Stimulated activated naive CD8-positive, alpha-beta T cell treated with anti-CD3 and anti-CD28 coated beads, Interleukin-15, Interleukin-2, amounts not matched to agents 100 ng/mL and 50 ng/mL, for 24 hours (primary cell): ENCODE measurements around the gene OR51L1.

Experiments used
- H3K27ac Mint-ChIP-seq: one replicate; pipeline ENCODE4 v1.8.0; 2021; ENCODE audit warnings: mild to moderate bottlenecking, mixed read lengths
- H3K27me3 Mint-ChIP-seq: one replicate; pipeline ENCODE4 v1.8.0; 2021; ENCODE audit warnings: mixed read lengths
- H3K36me3 Mint-ChIP-seq: one replicate; pipeline ENCODE4 v1.8.0; 2021; ENCODE audit warnings: low read depth, mixed read lengths
- H3K4me1 Mint-ChIP-seq: one replicate; pipeline ENCODE4 v1.8.0; 2021; ENCODE audit warnings: low read depth, mixed read lengths
- H3K4me3 Mint-ChIP-seq: one replicate; pipeline ENCODE4 v1.8.0; 2021; ENCODE audit warnings: mild to moderate bottlenecking, mixed read lengths
- H3K9me3 Mint-ChIP-seq: one replicate; pipeline ENCODE4 v1.8.0; 2021; ENCODE audit warnings: mixed read lengths

OR51L1 gene

DNA sequence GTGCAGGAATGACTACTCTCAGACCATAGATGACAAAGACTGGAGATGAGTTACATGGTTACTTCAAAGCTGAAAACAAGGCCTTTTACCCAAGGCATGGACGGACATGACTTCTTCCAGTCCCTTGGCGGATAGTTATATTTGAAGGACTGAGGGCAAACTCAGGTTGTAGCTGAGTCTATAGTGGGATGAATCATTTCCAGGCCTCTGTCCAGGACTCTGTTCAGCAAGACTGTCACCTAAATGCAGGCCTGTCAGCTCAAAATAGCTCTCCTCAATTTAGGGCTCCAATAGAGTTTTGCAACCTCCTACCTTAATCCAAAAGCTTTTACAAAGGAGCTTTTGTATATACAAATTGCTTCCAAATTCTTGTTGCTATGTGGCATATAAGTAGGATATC is 27.3 kb downstream of the OR51L1 start:
- peaks cover 19% of the 10 kb centered on the region for H3K9me3 Mint-ChIP-seq

DNA sequence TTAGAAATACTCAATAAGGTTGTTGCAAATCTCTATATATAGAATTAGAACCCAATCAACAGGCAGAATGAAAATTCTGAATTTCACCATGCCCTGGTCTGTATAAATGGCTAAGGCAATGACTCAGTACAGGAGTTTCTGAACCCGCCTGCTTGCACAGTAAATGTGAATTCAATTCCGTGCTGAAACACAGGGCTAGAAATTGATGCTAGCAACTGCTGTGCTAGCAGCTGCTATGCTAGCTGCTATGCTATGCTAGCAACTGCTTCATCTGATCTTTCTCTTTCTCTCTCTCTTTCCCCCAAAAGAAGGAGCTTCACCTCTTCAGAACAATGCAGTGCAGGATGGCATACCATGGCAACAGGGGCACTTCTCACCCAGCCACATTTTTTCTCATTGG is 42.0 kb downstream of the OR51L1 start:
- Mint-ChIP-seq H3K4me3 (no peak overlapping the region), H3K36me3 (no peaks in the 10 kb centered on the region), H3K4me1 (no peaks in the 10 kb centered on the region), H3K27me3 (no peaks in the 10 kb centered on the region), H3K9me3 (peaks cover 7% of the 10 kb centered on the region), H3K27ac (no peak overlapping the region)

More for the DNA sequence above, 27.3 kb downstream of the OR51L1 start:
- H3K4me1 Mint-ChIP-seq, result no peaks in the 10 kb centered on the region
- H3K27ac Mint-ChIP-seq, result no peak overlapping the region
- no peaks in the 10 kb centered on the region for H3K27me3 Mint-ChIP-seq
- H3K4me3 Mint-ChIP-seq, result no peak overlapping the region
- H3K36me3 Mint-ChIP-seq, result no peaks in the 10 kb centered on the region

DNA sequence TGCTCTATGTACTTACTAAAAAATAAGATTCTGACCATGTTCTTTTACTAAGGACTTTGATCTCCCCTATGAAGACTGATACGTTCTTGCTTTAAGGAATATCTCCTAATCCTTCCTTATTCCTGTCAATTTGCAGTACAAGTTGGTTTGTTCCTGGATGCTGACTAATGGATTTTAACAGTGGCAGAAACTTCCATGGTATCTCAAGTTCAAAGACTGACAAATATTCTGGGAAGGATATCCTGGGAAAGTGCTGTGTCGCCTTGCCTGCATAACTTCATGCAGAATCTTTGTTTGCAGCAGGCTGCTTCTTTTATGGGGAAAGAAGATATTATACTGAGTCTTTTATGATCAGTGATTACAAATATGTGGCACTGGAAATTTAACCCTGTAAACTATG is 43.3 kb downstream of the OR51L1 start:
- no peak overlapping the region for H3K27ac Mint-ChIP-seq
- no peaks in the 10 kb centered on the region for H3K4me1 Mint-ChIP-seq
- no peak overlapping the region for H3K4me3 Mint-ChIP-seq
- H3K27me3 Mint-ChIP-seq, result peaks cover 3% of the 10 kb centered on the region
- no peaks in the 10 kb centered on the region for H3K36me3 Mint-ChIP-seq
- H3K9me3 Mint-ChIP-seq, result peaks cover 11% of the 10 kb centered on the region

DNA sequence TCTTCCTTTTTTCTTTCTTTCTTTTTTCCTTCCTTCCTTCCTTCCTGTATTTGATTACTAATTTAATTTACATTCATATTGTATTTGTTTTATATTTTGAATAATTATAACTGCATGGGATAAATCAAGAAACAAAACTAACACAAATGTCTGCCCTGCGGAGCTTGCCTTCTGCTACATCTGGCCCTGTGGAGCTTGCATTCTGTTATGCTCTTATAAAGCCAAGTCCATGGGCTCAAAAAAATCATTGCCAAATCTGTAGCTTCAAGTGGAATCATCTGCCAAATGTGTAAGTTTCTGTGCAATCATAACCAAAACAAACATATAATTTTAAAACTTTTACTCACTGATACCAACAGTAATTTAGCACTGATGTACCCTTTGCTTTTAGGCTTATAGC is 43.7 kb downstream of the OR51L1 start:
- Mint-ChIP-seq H3K27me3 (peaks cover 3% of the 10 kb centered on the region), H3K27ac (no peak overlapping the region), H3K4me3 (no peak overlapping the region), H3K9me3 (peaks cover 11% of the 10 kb centered on the region), H3K36me3 (no peaks in the 10 kb centered on the region), H3K4me1 (no peaks in the 10 kb centered on the region)

DNA sequence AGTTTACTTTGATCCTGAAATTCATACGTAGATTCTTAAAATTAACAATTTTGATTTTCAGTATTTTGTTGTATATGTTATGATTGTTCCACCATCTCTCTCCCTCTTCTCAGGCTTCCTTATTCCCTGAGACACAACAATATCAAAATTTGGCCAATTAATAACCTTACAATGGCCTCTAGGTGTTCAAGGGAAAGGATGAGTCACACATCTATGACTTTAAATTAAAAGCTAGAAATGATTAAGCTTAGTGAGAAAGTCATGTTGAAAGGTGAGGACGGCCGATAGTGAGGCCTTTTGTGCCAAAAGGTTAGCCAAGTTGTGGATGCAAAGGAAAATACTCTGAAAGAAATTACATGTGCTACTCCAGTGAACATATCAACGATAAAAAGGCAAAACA is 46.2 kb downstream of the OR51L1 start:
- H3K36me3 Mint-ChIP-seq, result no peaks in the 10 kb centered on the region
- H3K4me1 Mint-ChIP-seq, result no peaks in the 10 kb centered on the region
- H3K27me3 Mint-ChIP-seq, result peaks cover 3% of the 10 kb centered on the region
- no peak overlapping the region for H3K4me3 Mint-ChIP-seq
- H3K27ac Mint-ChIP-seq, result no peak overlapping the region
- peaks cover 11% of the 10 kb centered on the region for H3K9me3 Mint-ChIP-seq

DNA sequence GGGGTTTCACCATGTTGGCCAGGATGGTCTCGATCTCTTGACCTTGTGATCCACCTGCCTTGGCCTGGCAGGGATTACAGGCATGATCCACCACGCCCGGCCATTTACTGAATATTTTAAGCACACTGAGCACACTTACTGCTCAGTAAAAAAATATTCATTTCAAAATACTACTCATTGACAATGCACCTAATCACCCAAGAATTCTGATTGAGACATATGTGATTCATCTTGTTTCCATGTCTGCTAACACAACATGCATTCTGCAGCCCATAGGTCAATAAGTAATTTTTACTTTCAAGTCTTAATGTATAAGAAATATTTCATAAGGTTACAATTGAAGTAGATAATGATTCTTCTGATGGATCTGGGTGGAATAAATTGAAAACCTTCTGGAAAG is 47.4 kb downstream of the OR51L1 start:
- H3K36me3 Mint-ChIP-seq, result no peaks in the 10 kb centered on the region
- H3K9me3 Mint-ChIP-seq, result peaks cover 14% of the 10 kb centered on the region
- H3K27ac Mint-ChIP-seq, result no peak overlapping the region
- no peaks in the 10 kb centered on the region for H3K4me1 Mint-ChIP-seq
- no peak overlapping the region for H3K4me3 Mint-ChIP-seq
- H3K27me3 Mint-ChIP-seq, result peaks cover 3% of the 10 kb centered on the region

DNA sequence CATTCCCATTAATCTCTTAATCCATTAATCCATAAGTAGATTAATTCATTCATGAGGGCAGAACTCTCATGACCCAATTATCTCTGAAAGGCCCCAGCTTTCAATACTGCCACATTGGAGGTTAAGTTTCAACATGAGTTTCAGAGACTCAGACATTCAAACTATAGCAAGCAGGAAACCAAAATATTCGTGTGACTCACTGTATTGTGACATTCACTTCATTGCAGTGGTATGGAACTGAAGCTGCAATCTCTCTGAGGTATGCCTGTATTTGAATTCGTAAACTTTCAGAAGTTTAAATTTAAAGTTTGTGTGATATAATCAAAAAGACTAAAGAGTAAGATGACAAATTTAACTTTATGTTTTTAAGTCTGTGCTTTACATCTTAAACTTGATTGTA is 48.7 kb downstream of the OR51L1 start:
- H3K4me3 Mint-ChIP-seq, result no peak overlapping the region
- no peaks in the 10 kb centered on the region for H3K36me3 Mint-ChIP-seq
- no peaks in the 10 kb centered on the region for H3K4me1 Mint-ChIP-seq
- peaks cover 12% of the 10 kb centered on the region for H3K9me3 Mint-ChIP-seq
- H3K27ac Mint-ChIP-seq, result no peak overlapping the region
- peaks cover 3% of the 10 kb centered on the region for H3K27me3 Mint-ChIP-seq

DNA sequence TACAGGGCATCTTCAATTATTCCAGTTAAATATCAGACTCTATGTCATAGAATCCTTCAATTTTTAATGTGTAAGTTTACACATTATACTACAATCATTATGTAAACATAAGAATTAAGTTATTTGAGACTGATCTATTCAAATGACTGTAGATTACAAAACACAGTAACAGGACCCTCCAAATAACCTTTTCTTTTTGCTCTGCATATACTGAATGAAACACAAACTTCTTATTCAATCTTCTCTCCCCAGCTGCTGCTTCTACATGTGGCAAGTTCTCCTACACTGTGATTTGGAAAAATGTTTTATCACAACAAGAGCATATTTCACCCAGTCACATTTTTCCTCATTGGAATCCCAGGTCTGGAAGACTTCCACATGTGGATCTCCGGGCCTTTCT is 51.6 kb downstream of the OR51L1 start, which contains the start of gene OR52J3:
Gene OR52J3 (plus strand): TSS at position 301 of the 400 bp plus-strand sequence. CDS start 0 bp downstream, at position 301.
- Mint-ChIP-seq H3K9me3 (peaks cover 12% of the 10 kb centered on the region), H3K36me3 (no peaks in the 10 kb centered on the region), H3K27ac (no peak within 1 kb of the TSS), H3K4me3 (no peak within 1 kb of the TSS), H3K4me1 (no peaks in the 10 kb centered on the region), H3K27me3 (peaks cover 3% of the 10 kb centered on the region)

DNA sequence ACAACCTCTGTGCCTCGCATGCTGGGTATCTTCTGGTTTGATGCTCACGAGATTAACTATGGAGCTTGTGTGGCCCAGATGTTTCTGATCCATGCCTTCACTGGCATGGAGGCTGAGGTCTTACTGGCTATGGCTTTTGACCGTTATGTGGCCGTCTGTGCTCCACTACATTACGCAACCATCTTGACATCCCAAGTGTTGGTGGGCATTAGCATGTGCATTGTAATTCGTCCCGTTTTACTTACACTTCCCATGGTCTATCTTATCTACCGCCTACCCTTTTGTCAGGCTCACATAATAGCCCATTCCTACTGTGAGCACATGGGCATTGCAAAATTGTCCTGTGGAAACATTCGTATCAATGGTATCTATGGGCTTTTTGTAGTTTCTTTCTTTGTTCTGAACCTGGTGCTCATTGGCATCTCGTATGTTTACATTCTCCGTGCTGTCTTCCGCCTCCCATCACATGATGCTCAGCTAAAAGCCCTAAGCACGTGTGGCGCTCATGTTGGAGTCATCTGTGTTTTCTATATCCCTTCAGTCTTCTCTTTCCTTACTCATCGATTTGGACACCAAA is 52.2 kb downstream of the OR51L1 start:
- Mint-ChIP-seq H3K27ac (no peak overlapping the region), H3K36me3 (no peaks in the 10 kb centered on the region), H3K4me1 (no peaks in the 10 kb centered on the region), H3K4me3 (no peak overlapping the region), H3K9me3 (peaks cover 12% of the 10 kb centered on the region), H3K27me3 (peaks cover 3% of the 10 kb centered on the region)
